ENCODE results near the gene TAF11L4.
"Not testable (repeated sequence)": the region's sequence is repeated elsewhere in the genome, so short reads cannot be mapped to it uniquely, and the experiment has no call there.

The TAF11L4 gene

DNA sequence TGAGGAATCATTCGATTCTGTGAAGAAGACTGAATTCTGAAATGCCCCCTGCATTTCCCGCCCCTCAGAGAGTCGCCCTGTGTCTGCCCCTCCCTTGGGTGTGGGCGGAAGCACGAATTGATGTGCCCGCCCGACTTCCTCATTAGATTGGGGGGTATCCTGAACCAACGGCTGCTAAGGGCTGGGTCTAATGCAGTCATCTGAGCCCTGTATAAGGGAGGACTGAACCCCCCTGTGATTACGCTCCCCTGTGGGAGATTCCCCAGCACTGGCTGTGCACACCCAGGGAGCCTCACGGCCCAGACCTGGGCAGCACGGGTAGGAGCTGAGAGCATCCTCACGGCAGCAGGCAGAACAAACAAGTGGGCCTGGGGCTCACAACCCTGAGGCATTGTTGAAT, 4.1 kb upstream of the TAF11L4 start:
- H3K4me1 ChIP-seq (ENCODE audit: control insufficient read depth, insufficient read depth, low read length); H3K4me3 ChIP-seq (ENCODE audit: low read length); H3K27ac ChIP-seq (ENCODE audit: low read depth, low read length); H3K36me3 ChIP-seq (ENCODE audit: control insufficient read depth, insufficient read depth, low read length); H3K9ac ChIP-seq (ENCODE audit: low read length); H3K27me3 ChIP-seq (ENCODE audit: control insufficient read depth, insufficient read depth, low read length): not testable (repeated sequence)

DNA sequence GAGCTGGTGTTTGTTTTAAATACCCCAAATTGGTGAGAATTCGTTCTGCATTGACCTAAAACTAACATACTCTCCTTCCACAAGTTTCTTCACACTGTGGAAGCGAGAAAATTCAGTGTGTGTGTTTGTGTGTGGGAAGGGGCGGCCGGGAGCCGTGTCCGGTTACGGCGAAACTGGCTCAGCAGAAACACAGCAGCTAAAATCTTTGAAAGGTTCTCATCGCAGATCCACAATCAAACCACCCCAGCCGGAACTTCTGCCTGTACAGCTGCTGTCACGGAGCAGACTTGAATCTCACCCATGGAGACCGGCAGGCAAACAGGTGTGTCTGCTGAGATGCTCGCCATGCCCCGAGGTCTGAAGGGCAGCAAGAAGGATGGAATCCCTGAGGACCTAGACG, 3.5 kb upstream of the TAF11L4 start, which contains the start of gene TAF11L3:
TAF11L3 (plus strand) TSS at position 301 of the 400 bp plus-strand sequence.
- H3K4me3 ChIP-seq (ENCODE audit: low read length); H3K9ac ChIP-seq (ENCODE audit: low read length); H3K27ac ChIP-seq (ENCODE audit: low read depth, low read length); H3K36me3 ChIP-seq (ENCODE audit: control insufficient read depth, insufficient read depth, low read length); H3K4me1 ChIP-seq (ENCODE audit: control insufficient read depth, insufficient read depth, low read length); H3K27me3 ChIP-seq (ENCODE audit: control insufficient read depth, insufficient read depth, low read length): not testable (repeated sequence)

DNA sequence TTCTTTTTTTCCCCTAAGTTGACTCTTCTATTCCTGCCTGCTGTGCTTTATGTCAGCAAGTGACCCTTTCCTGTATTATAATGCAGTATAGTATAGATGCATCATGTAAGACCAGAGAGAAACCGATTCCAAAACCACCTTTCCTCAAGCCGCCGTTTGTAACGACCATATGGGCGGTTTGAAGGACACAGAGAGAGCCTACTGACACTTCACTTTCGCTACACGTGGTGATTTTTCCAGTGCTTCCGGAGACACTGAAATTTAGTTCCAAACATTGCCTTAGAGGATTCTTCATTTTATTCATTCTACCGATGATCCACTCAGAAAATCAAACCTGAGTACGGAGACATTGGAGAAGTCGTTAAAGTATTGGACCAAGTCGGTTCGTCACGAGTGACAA, 2.1 kb upstream of the TAF11L4 start:
- not testable (repeated sequence) for H3K36me3 ChIP-seq (ENCODE audit: control insufficient read depth, insufficient read depth, low read length); H3K27me3 ChIP-seq (ENCODE audit: control insufficient read depth, insufficient read depth, low read length); H3K4me3 ChIP-seq (ENCODE audit: low read length); H3K9ac ChIP-seq (ENCODE audit: low read length); H3K4me1 ChIP-seq (ENCODE audit: control insufficient read depth, insufficient read depth, low read length); H3K27ac ChIP-seq (ENCODE audit: low read depth, low read length)

DNA sequence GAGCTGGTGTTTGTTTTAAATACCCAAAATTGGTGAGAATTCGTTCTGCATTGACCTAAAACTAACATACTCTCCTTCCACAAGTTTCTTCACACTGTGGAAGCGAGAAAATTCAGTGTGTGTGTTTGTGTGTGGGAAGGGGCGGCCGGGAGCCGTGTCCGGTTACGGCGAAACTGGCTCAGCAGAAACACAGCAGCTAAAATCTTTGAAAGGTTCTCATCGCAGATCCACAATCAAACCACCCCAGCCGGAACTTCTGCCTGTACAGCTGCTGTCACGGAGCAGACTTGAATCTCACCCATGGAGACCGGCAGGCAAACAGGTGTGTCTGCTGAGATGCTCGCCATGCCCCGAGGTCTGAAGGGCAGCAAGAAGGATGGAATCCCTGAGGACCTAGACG, 3.3 kb downstream of the TAF11L4 start, which contains the start of gene TAF11L5:
TAF11L5 (plus strand) TSS at position 301 of the 400 bp plus-strand sequence.
- not testable (repeated sequence) for H3K27me3 ChIP-seq (ENCODE audit: control insufficient read depth, insufficient read depth, low read length)

DNA sequence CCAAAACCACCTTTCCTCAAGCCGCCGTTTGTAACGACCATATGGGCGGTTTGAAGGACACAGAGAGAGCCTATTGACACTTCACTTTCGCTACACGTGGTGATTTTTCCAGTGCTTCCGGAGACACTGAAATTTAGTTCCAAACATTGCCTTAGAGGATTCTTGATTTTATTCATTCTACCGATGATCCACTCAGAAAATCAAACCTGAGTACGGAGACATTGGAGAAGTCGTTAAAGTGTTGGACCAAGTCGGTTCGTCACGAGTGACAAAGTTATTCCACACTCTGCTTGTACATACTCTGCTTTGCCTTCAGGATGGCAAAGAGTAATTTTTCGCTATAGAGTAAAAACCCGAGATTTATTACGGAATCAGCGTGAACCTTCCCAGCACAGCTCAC, 4.9 kb downstream of the TAF11L4 start:
- not testable (repeated sequence) for H3K27me3 ChIP-seq (ENCODE audit: control insufficient read depth, insufficient read depth, low read length); H3K4me1 ChIP-seq (ENCODE audit: control insufficient read depth, insufficient read depth, low read length); H3K9ac ChIP-seq (ENCODE audit: low read length); H3K36me3 ChIP-seq (ENCODE audit: control insufficient read depth, insufficient read depth, low read length); H3K27ac ChIP-seq (ENCODE audit: low read depth, low read length); H3K4me3 ChIP-seq (ENCODE audit: low read length)

More for the DNA sequence above, 3.3 kb downstream of the TAF11L4 start, which contains the start of gene TAF11L5:
- not testable (repeated sequence) for H3K4me1 ChIP-seq (ENCODE audit: control insufficient read depth, insufficient read depth, low read length); H3K9ac ChIP-seq (ENCODE audit: low read length); H3K36me3 ChIP-seq (ENCODE audit: control insufficient read depth, insufficient read depth, low read length); H3K27ac ChIP-seq (ENCODE audit: low read depth, low read length); H3K4me3 ChIP-seq (ENCODE audit: low read length)

DNA sequence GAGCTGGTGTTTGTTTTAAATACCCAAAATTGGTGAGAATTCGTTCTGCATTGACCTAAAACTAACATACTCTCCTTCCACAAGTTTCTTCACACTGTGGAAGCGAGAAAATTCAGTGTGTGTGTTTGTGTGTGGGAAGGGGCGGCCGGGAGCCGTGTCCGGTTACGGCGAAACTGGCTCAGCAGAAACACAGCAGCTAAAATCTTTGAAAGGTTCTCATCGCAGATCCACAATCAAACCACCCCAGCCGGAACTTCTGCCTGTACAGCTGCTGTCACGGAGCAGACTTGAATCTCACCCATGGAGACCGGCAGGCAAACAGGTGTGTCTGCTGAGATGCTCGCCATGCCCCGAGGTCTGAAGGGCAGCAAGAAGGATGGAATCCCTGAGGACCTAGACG, 6.8 kb downstream of the TAF11L4 start, which contains the start of gene TAF11L6:
TAF11L6 (plus strand) TSS at position 301 of the 400 bp plus-strand sequence.
- H3K9ac ChIP-seq (ENCODE audit: low read length); H3K36me3 ChIP-seq (ENCODE audit: control insufficient read depth, insufficient read depth, low read length); H3K4me3 ChIP-seq (ENCODE audit: low read length); H3K27ac ChIP-seq (ENCODE audit: low read depth, low read length); H3K27me3 ChIP-seq (ENCODE audit: control insufficient read depth, insufficient read depth, low read length); H3K4me1 ChIP-seq (ENCODE audit: control insufficient read depth, insufficient read depth, low read length): not testable (repeated sequence)

Data from rectal smooth muscle tissue (tissue), 1 donor.